Parathyroid adenoma (tissue), 2 donors: ENCODE data around the gene PON3.
A peak's percentile ranks its signal among the peaks of the same experiment; 100 is the strongest.

Experiments
- H2AFZ ChIP-seq: fragments of 300-600 bp; sonication (generic); one replicate; pipeline ENCODE4 v1.7.0; 2017; ENCODE audit warnings: antibody characterized with exemption, mild to moderate bottlenecking
- H3K27ac ChIP-seq: fragments of 300-600 bp; sonication (generic); one replicate; pipeline ENCODE4 v1.7.0; 2017
- H3K27me3 ChIP-seq: fragments of 300-600 bp; sonication (generic); one replicate; pipeline ENCODE4 v1.7.0; 2017; ENCODE audit warnings: low read length; ENCODE audit not compliant: control insufficient read depth, insufficient read depth
- H3K36me3 ChIP-seq: fragments of 300-600 bp; sonication (generic); one replicate; pipeline ENCODE4 v1.7.0; 2017; ENCODE audit warnings: low read length; ENCODE audit not compliant: control insufficient read depth, insufficient read depth
- H3K4me1 ChIP-seq: fragments of 300-600 bp; sonication (generic); one replicate; pipeline ENCODE4 v1.7.0; 2017; ENCODE audit warnings: control low read depth
- H3K4me2 ChIP-seq: fragments of 300-600 bp; sonication (generic); one replicate; pipeline ENCODE4 v1.7.0; 2017; ENCODE audit warnings: low read length
- H3K4me3 ChIP-seq: fragments of 300-600 bp; sonication (generic); one replicate; pipeline ENCODE4 v1.7.0; 2017; ENCODE audit warnings: low read depth, low read length
- H3K79me2 ChIP-seq: fragments of 300-600 bp; sonication (generic); one replicate; pipeline ENCODE4 v1.7.0; 2017; ENCODE audit warnings: control low read depth
- H3K9ac ChIP-seq: fragments of 300-600 bp; sonication (generic); one replicate; pipeline ENCODE4 v1.7.0; 2017; ENCODE audit warnings: mild to moderate bottlenecking
- H3K9me3 ChIP-seq: fragments of 300-600 bp; sonication (generic); one replicate; pipeline ENCODE4 v1.7.0; 2017; ENCODE audit warnings: low read length; ENCODE audit not compliant: control insufficient read depth
- TF ChIP-seq, protein P1 (sequence below): fragments of 300-600 bp; sonication (generic); IDR thresholded peaks from one replicate; pipeline ENCODE4 v1.7.0; 2017; ENCODE audit warnings: antibody characterized with exemption, mild to moderate bottlenecking
- donor health status: primary hyperparathyroidism.

PON3 gene

DNA sequence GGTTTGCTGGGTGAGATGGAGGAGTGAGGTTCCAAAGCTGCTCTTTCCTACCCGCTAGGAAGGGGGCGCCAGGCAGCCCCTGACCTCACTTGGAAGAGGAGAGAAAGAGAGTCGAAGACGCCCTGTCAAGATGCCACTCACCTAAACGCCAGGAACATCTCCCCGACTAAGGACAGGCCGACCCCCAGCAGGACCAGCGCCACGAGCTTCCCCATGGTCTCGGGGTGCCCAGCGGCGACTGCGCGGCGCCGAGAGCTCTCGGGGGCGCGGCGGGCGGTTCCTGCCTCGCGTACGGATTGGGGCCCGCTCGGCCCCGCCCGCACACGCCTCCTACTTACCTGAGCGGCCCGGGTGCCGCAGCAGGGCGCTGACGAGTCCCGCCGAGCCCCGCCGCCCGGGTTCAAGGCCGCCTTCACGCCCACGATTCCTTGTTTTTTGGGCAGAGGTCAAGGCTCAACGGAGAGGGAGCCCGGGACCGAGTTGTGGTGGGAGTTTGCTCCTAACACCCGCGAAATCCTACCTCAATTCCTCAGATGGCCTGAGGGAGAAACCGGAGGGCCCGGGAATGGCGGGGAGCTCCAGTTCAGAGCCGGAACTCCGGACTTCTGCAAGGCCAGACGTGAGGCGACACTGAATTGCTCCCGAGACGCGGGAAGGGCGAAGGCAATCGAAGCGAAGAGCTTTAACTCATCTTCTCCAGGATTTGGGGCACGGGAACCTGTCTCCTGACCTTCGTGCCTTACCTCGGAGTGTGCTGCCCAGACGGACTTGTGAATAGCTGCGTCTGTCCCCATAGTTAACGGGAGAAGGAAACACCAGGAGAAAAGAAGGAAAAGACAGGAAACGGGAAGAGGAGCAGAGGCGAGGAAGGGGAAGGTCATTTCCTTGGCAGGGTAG is at the start of gene PON3:
Gene PON3 (minus strand): TSS at position 240 of the 897 bp plus-strand sequence. CDS start 25 bp downstream, at position 215.
- Histone ChIP-seq H3K27ac (no peak within 1 kb of the TSS), H3K79me2 (no peaks in the 10 kb centered on the region), H3K9me3 (no peaks in the 10 kb centered on the region), H2AFZ (peak within 1 kb of the TSS; percentile 80), H3K27me3 (no peaks in the 10 kb centered on the region), H3K4me3 (peak within 1 kb of the TSS; percentile 64), H3K36me3 (no peaks in the 10 kb centered on the region), H3K4me2 (peak within 1 kb of the TSS; percentile 68), H3K4me1 (peaks cover 4% of the 10 kb centered on the region), H3K9ac (no peak within 1 kb of the TSS)
- TF ChIP-seq, protein P1, sequence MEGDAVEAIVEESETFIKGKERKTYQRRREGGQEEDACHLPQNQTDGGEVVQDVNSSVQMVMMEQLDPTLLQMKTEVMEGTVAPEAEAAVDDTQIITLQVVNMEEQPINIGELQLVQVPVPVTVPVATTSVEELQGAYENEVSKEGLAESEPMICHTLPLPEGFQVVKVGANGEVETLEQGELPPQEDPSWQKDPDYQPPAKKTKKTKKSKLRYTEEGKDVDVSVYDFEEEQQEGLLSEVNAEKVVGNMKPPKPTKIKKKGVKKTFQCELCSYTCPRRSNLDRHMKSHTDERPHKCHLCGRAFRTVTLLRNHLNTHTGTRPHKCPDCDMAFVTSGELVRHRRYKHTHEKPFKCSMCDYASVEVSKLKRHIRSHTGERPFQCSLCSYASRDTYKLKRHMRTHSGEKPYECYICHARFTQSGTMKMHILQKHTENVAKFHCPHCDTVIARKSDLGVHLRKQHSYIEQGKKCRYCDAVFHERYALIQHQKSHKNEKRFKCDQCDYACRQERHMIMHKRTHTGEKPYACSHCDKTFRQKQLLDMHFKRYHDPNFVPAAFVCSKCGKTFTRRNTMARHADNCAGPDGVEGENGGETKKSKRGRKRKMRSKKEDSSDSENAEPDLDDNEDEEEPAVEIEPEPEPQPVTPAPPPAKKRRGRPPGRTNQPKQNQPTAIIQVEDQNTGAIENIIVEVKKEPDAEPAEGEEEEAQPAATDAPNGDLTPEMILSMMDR, result peak; percentile 39

DNA sequence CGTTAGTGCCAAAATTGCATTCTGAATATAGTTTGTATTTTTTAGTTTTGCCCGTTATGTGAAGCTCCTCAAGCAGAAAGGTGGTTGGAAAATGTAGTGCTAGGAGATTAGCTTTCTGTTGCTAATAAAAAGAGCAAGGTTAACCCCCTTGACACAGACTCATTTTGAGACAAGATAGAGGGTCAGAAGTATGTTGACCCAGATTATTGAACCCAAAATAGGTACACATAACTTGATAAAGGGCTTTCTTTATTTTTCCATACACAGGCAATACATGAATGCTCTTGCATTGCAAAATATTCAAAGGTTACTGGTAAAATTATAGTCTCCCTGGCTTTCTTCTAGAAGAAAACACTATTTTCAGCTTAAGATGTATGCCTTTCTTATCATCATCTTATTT is 48.6 kb upstream of the PON3 start:
- TF ChIP-seq, protein P1, result no peak
- no peak overlapping the region for H2AFZ ChIP-seq

DNA sequence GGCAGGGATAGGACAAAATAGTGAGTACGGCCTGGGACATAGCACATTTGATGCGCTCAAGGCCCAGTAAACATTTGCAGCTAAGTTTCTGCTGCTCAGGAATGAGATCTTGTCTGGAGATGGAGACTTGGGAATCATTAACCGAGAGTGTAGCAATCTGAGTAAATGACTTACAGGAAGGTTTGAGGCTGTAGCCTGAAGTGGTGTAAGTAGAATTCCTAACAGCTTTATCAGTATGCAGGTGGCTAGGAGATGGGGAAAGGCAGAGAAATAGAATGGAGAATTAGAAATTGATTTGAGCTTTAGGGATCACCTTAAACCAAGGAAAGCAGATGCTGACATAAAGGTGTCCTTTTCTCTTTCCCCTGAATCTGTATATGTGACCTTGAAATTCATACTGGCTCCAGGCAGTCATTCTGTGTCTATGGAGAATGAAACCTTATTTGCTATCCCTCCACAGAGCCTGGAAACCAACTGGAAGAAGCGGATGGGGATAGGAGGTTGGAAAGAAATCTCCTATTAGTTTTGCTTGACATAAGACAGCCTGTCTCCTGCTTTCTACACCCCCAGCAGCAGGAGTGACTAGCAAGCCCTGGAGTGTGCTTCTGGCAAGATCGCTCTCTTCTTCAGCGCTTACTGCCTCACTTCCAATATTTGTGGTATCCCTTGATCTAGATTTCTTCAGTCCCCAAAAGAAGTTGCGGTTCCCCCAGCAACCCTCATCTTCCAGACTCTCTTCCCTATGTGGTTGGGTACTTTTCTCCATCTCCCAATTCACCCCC is 45.1 kb upstream of the PON3 start:
- Histone ChIP-seq H3K4me1 (no peaks in the 10 kb centered on the region), H2AFZ (no peak overlapping the region), H3K4me3 (no peak overlapping the region), H3K27me3 (no peaks in the 10 kb centered on the region), H3K27ac (no peak overlapping the region), H3K9me3 (no peaks in the 10 kb centered on the region), H3K36me3 (no peaks in the 10 kb centered on the region), H3K79me2 (no peaks in the 10 kb centered on the region), H3K4me2 (no peak overlapping the region), H3K9ac (no peak overlapping the region)
- TF ChIP-seq, protein P1, result no peak

More for the DNA sequence above, 48.6 kb upstream of the PON3 start:
- Histone ChIP-seq H3K9ac (no peak overlapping the region), H3K4me2 (no peak overlapping the region), H3K27ac (no peak overlapping the region), H3K36me3 (no peaks in the 10 kb centered on the region), H3K4me1 (no peaks in the 10 kb centered on the region), H3K4me3 (no peak overlapping the region), H3K9me3 (no peaks in the 10 kb centered on the region), H3K27me3 (no peaks in the 10 kb centered on the region), H3K79me2 (no peaks in the 10 kb centered on the region)

DNA sequence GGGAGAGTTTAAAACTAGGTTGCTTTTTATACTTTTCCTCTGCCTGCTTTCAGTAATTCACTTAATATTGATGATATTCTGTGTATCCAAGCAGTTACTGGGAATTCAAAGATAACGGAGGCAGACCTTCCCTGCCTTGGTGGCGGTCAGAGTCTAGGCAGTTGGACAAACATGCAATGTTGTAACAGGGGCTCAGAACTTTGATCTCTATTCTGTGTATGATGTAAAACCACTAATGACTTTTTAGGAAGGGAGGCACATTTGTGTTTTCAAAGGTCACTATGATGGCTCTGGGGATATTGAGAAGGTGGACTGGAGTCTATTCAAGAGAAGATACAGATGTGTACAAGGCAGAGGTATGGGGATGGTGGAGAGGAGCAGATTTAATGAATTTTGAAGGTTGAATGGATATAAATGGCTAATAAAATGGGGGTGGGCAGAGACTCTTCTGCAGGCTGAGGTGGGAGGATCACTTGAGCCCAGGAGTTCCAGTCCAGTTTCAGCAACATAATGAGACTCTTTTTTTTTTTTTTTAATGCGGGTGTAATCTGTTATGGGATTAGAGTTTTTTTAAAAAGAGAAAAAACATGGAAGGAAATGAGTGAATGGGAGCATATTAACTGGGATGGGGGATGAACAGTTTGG is 44.3 kb upstream of the PON3 start:
- no peak overlapping the region for H3K27ac ChIP-seq
- H3K79me2 ChIP-seq, result no peaks in the 10 kb centered on the region
- no peak overlapping the region for H3K9ac ChIP-seq
- no peak overlapping the region for H2AFZ ChIP-seq
- no peaks in the 10 kb centered on the region for H3K36me3 ChIP-seq
- H3K27me3 ChIP-seq, result no peaks in the 10 kb centered on the region
- TF ChIP-seq, protein P1, result no peak
- H3K9me3 ChIP-seq, result no peaks in the 10 kb centered on the region
- no peaks in the 10 kb centered on the region for H3K4me1 ChIP-seq
- H3K4me2 ChIP-seq, result no peak overlapping the region
- no peak overlapping the region for H3K4me3 ChIP-seq
